ENCODE data around the gene AKR1C4.
"Not testable (repeated sequence)": the region's sequence is repeated elsewhere in the genome, so short reads cannot be mapped to it uniquely, and the experiment has no call there.

AKR1C4 gene

DNA sequence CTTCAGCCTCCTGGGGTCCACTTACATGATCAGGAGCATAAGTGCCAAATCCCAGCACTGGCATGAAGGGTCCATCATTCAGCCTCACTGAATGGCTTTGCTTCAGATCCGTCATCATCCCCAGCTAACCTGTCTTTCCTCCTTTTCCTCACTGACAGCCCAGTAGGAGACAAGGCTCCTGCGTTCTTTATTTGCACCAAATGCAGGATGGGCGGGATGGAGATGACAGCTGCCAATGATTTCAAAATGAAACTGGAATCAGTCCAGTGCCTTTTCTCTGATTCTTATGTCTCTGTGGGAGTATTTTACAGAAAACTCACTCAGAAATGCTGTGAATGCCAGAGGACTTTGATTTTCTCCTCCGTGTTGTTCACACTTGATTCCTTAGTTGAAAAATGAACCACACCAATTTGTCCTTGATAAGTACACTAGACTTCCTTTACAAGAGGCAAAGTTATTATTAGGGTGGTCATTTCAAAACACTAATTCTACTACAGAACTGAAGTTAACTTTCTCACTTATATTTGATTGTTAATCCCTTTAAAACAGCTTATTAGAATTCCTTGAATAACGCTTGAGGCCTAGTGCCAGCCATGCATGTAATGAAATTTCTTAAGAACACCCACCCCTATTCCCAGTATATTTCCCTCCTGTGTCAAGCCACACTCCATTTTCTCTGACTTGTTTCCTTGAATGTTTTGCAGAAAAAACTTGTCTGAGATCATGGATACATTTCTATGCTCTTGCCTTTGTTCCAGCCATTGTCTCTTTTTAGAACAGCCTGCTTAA, 11.5 kb upstream of the AKR1C4 start, which contains the start of gene AKR1C8:
AKR1C8 (minus strand) TSS at position 164 of the 789 bp plus-strand sequence; CDS start at position 118, 46 bp downstream.
- DNase-seq (no peak), ATAC-seq (no peak)
- Mint-ChIP-seq H3K4me1 (no peaks in the 10 kb centered on the region), H3K27me3 (peaks cover 3% of the 10 kb centered on the region), H3K36me3 (ENCODE audit: low read depth) (no peaks in the 10 kb centered on the region), H3K4me3 (no peak within 1 kb of the TSS), H3K9me3 (no peaks in the 10 kb centered on the region), H3K27ac (no peak within 1 kb of the TSS)

DNA sequence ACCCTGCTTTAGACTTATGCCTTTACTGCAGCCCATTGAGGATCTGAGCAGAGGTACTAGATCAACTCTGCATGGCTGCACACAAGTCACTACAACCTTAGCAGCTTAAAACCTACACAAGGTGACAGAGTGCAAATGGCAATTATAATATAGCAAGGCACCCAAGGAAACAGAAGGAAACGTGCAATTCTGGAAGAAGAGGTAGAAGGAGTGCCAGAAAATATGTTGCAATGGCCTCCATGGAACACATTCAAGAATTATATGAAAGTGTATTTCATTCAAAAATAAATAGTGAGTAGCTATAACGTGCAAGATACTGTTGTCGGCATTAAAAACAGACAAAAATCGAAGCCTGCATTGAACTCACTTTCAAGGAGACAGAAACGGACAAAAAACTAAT, 8.8 kb upstream of the AKR1C4 start:
- no peak for DNase-seq
- Mint-ChIP-seq H3K36me3 (ENCODE audit: low read depth) (no peaks in the 10 kb centered on the region), H3K27me3 (peaks cover 3% of the 10 kb centered on the region), H3K9me3 (no peaks in the 10 kb centered on the region), H3K4me1 (no peaks in the 10 kb centered on the region), H3K27ac (no peak overlapping the region), H3K4me3 (no peak overlapping the region)
- no peak for ATAC-seq

- Mint-ChIP-seq H3K27ac (no peak overlapping the region), H3K27me3 (peaks cover 3% of the 10 kb centered on the region), H3K4me3 (no peak overlapping the region), H3K36me3 (ENCODE audit: low read depth) (no peaks in the 10 kb centered on the region), H3K4me1 (no peaks in the 10 kb centered on the region), H3K9me3 (no peaks in the 10 kb centered on the region)
- ATAC-seq (no peak), DNase-seq (no peak)
Observed at GRCh38 chr10:5188358-5188757, 8.3 kb upstream of the AKR1C4 start.

DNA sequence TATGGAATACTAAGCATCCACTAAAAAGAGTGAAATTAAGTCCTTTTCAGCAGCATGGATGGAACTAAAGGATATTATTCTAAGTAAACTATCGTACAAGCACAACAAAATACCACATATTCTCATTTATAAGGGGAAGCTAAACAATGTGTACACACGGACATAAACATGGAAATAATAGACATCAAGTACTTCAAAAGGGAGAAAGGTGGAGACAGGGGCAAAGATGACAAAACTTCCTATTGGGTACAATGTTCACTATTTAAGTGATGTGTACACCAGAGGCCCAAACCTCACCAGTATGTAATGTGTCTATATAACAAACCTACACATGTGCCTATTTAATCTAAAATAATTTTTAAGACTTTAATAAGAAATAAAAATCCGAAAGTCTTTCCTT, 2.2 kb upstream of the AKR1C4 start:
- Mint-ChIP-seq H3K27ac (no peak overlapping the region), H3K36me3 (ENCODE audit: low read depth) (no peaks in the 10 kb centered on the region), H3K4me1 (no peaks in the 10 kb centered on the region), H3K27me3 (peaks cover 2% of the 10 kb centered on the region), H3K4me3 (no peak overlapping the region), H3K9me3 (no peaks in the 10 kb centered on the region)
- no peak for DNase-seq
- ATAC-seq = no peak

DNA sequence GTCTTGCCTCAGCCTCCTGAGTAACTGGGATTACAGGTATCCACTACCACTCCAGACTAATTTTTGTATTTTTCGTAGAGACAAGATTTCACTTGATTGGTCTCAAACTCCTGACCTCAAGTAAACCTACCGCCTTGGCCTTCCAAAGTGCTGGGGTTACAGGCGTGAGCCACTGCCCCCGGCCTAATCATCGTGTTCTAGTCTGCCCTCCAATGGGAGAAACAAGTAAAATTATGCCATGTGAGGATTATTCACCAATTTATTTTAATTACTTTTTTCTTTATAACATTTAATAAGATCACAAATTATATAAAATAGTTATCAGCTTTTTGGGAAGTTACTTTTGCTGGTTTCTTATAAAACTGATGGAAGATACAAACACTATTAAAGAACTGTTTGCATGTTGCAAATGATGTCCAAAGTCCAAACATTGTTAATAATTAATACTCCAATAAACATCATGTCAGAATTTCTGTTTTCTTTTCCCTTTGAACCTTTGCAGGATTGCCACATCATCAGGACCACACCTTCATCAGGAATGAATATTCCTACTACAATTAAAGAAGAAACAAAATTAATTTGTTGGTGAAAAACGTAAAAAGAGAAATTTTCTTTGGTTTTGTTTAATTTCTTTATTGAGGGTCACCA, 786 bp upstream of the AKR1C4 start:
- ATAC-seq (no peak), DNase-seq (no peak)
- H3K36me3 Mint-ChIP-seq (ENCODE audit: low read depth) = no peaks in the 10 kb centered on the region
- H3K4me3 Mint-ChIP-seq = no peak overlapping the region
- H3K9me3 Mint-ChIP-seq = peaks cover 3% of the 10 kb centered on the region
- H3K27ac Mint-ChIP-seq = no peak overlapping the region
- H3K4me1 Mint-ChIP-seq = no peaks in the 10 kb centered on the region
- peaks cover 2% of the 10 kb centered on the region for H3K27me3 Mint-ChIP-seq

GRCh38 chr10:5198386-5198785, 1.7 kb downstream of the AKR1C4 start:
- no peak for DNase-seq
- H3K36me3 Mint-ChIP-seq (ENCODE audit: low read depth) = no peaks in the 10 kb centered on the region

GRCh38 chr10:5199398-5199797, 2.8 kb downstream of the AKR1C4 start:
- DNase-seq (no peak), ATAC-seq (no peak)
- no peaks in the 10 kb centered on the region for H3K4me1 Mint-ChIP-seq
- no peak overlapping the region for H3K27ac Mint-ChIP-seq
- peaks cover 5% of the 10 kb centered on the region for H3K27me3 Mint-ChIP-seq
- peaks cover 11% of the 10 kb centered on the region for H3K9me3 Mint-ChIP-seq
- H3K36me3 Mint-ChIP-seq (ENCODE audit: low read depth) = no peaks in the 10 kb centered on the region
- no peak overlapping the region for H3K4me3 Mint-ChIP-seq

More at GRCh38 chr10:5198386-5198785, 1.7 kb downstream of the AKR1C4 start:
- ATAC-seq = no peak
- Mint-ChIP-seq H3K4me3 (no peak overlapping the region), H3K27ac (no peak overlapping the region), H3K27me3 (peaks cover 2% of the 10 kb centered on the region), H3K9me3 (peaks cover 6% of the 10 kb centered on the region), H3K4me1 (no peaks in the 10 kb centered on the region)

- no peak overlapping the region for H3K4me3 Mint-ChIP-seq
- H3K36me3 Mint-ChIP-seq (ENCODE audit: low read depth) = no peaks in the 10 kb centered on the region
- H3K9me3 Mint-ChIP-seq = peaks cover 16% of the 10 kb centered on the region
- DNase-seq (no peak), ATAC-seq (no peak)
- H3K27ac Mint-ChIP-seq = no peak overlapping the region
- no peaks in the 10 kb centered on the region for H3K4me1 Mint-ChIP-seq
- H3K27me3 Mint-ChIP-seq = peaks cover 5% of the 10 kb centered on the region
Observed at GRCh38 chr10:5206799-5207198, 10.2 kb downstream of the AKR1C4 start.

GRCh38 chr10:5209776-5210175, 13.1 kb downstream of the AKR1C4 start:
- H3K4me1 Mint-ChIP-seq; H3K4me3 Mint-ChIP-seq; DNase-seq; H3K9me3 Mint-ChIP-seq; H3K27me3 Mint-ChIP-seq; H3K27ac Mint-ChIP-seq; H3K36me3 Mint-ChIP-seq (ENCODE audit: low read depth); ATAC-seq: not testable (repeated sequence)

DNA sequence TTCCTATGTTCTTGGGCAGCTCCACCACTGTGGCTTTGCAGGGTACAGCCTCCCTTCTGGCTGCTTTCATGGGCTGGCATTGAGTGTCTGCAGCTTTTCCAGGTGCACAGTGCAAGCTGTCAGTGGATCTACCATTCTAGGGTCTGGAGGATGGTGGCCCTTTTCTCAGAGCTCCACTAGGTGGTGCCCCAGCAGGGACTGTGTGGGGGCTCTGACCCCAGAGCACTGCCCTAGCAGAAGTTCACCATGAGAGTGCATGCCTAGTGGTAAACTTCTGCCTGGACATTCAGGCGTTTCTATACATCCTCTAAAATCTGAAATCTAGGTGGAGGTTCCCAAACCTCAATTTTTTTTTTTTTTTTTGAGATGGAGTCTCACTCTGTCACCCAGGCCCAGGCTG, 13.6 kb downstream of the AKR1C4 start:
- not testable (repeated sequence) for H3K4me1 Mint-ChIP-seq; H3K36me3 Mint-ChIP-seq (ENCODE audit: low read depth); H3K27me3 Mint-ChIP-seq; H3K9me3 Mint-ChIP-seq; H3K4me3 Mint-ChIP-seq; DNase-seq; ATAC-seq; H3K27ac Mint-ChIP-seq

- H3K27ac Mint-ChIP-seq = no peak overlapping the region
- no peak overlapping the region for H3K4me3 Mint-ChIP-seq
- DNase-seq (no peak), ATAC-seq (no peak)
- H3K9me3 Mint-ChIP-seq = peaks cover 8% of the 10 kb centered on the region
- H3K4me1 Mint-ChIP-seq = no peaks in the 10 kb centered on the region
- no peaks in the 10 kb centered on the region for H3K27me3 Mint-ChIP-seq
- H3K36me3 Mint-ChIP-seq (ENCODE audit: low read depth) = no peaks in the 10 kb centered on the region
Observed at GRCh38 chr10:5211696-5212536, 15.3 kb downstream of the AKR1C4 start.

DNA sequence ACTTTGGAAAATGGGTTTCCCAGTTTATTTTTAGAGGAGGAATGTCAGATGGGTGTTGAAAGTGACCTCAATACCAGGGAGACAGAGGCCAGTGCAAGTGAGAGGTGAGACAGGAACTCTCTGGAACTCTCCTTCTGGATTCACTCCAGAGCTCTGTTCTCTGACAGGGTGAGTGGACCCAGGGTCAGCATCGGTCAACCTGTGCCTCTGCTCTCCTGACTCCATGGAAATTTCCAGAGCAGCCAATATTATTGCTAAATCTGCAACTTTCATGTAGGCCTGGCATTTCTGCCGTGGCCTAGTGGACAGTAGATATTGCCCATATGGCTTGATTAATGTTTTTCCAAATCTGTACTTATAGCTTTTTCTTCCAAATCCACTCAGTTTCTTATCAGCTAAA, 20.2 kb downstream of the AKR1C4 start:
- H3K4me3 Mint-ChIP-seq = no peak overlapping the region
- no peak overlapping the region for H3K27ac Mint-ChIP-seq
- H3K36me3 Mint-ChIP-seq (ENCODE audit: low read depth) = no peaks in the 10 kb centered on the region
- DNase-seq (no peak), ATAC-seq (no peak)
- peaks cover under 1% of the 10 kb centered on the region for H3K9me3 Mint-ChIP-seq
- no peaks in the 10 kb centered on the region for H3K4me1 Mint-ChIP-seq
- H3K27me3 Mint-ChIP-seq = no peaks in the 10 kb centered on the region

DNA sequence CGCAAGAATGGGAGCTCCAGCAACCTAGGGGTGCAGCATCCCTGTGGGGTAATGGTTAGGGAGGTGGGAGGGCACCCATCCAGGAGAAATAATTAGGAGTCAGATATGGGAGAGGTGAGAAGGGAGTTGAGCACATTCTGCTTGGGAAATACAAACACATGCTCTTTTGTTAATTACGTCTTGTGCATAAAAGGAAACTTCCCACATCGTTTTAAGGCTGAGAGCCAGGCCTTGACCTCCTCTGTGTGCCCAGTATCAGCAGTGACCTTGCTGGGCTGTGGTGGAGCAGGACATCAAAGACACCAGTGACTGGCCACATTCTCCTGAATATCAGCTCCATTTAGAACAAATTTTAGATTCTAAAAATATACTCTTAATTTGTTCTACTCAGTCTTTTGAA, 22.6 kb downstream of the AKR1C4 start:
- DNase-seq (no peak), ATAC-seq (no peak)
- Mint-ChIP-seq H3K4me1 (no peaks in the 10 kb centered on the region), H3K4me3 (no peak overlapping the region), H3K9me3 (no peaks in the 10 kb centered on the region), H3K27ac (no peak overlapping the region), H3K36me3 (ENCODE audit: low read depth) (no peaks in the 10 kb centered on the region), H3K27me3 (no peaks in the 10 kb centered on the region)

GRCh38 chr10:5222942-5223341, 26.3 kb downstream of the AKR1C4 start:
- not testable (repeated sequence) for DNase-seq; ATAC-seq; H3K4me1 Mint-ChIP-seq; H3K27me3 Mint-ChIP-seq; H3K27ac Mint-ChIP-seq; H3K36me3 Mint-ChIP-seq (ENCODE audit: low read depth); H3K4me3 Mint-ChIP-seq; H3K9me3 Mint-ChIP-seq

DNA sequence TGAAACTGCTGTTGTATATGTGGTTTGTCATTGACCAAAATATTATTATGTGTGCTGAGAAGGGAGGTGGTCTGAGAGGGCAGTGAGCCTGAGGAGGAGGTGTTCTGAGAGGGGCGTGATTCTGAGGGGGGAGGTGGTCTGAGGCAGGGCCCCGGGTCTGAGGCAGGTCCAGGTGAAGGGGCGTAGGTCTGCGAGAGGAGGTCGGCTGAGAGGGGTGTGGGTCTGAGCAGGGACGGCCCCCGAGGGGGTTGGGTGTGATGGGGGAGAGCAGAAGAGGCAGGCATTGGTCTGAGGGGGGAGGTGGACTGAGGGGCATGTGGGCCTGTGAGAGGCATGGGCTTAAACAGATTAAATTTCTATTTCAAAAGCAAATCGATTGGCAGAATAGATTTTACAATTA, 32.4 kb downstream of the AKR1C4 start:
- Mint-ChIP-seq H3K27me3 (peaks cover 4% of the 10 kb centered on the region), H3K27ac (no peak overlapping the region), H3K4me1 (no peaks in the 10 kb centered on the region), H3K36me3 (ENCODE audit: low read depth) (no peaks in the 10 kb centered on the region), H3K9me3 (no peaks in the 10 kb centered on the region), H3K4me3 (no peak overlapping the region)
- no peak for ATAC-seq
- no peak for DNase-seq

All from activated naive CD8-positive, alpha-beta T cell treated with anti-CD3 and anti-CD28 coated beads, Interleukin-2, amount 50 U/mL, for 24 hours (primary cell).